ENCODE results near the gene MITF.

- TF ChIP-seq EZH2phosphoT487 (IDR thresholded peaks at IDR 0.05; ENCODE audit: borderline replicate concordance, low read depth, low read length) (no peak), CTCF (conservative IDR thresholded peaks at IDR 0.05; ENCODE audit: low read length) (no peak)
Measured at GRCh38 chr3:69716119-69716518, 23.1 kb upstream of the MITF start.
